Peyer's patch (tissue), 4 donors: ENCODE results near the gene STX10.

Experiments
- CTCF ChIP-seq, 6 experiments: fragments of 450-650 bp in 4 of 6; fragments of 200-600 bp in 2 of 6; sonication (generic) in 1 of 6; IDR thresholded peaks; one replicate each; pipeline ENCODE4 v1.5.1; 2017 to 2019; ENCODE audit warnings: antibody characterized with exemption in 6 of 6, mild to moderate bottlenecking in 3 of 6, moderate library complexity in 1 of 6
- POLR2A ChIP-seq, 2 donors: fragments of 450-650 bp; IDR thresholded peaks; one replicate each; pipeline ENCODE4 v1.5.1; 2017; ENCODE audit warnings: antibody characterized with exemption in 2 of 2, mild to moderate bottlenecking in 2 of 2, moderate library complexity in 2 of 2

- TF ChIP-seq POLR2A (IDR thresholded peaks at IDR 0.05) (no peak), CTCF (IDR thresholded peaks at IDR 0.05) (no peak)
Observed at GRCh38 chr19:13109361-13110098, 40.6 kb downstream of the STX10 start.
